Measurements from ENCODE around the gene ADH1C.

ADH1C gene

DNA sequence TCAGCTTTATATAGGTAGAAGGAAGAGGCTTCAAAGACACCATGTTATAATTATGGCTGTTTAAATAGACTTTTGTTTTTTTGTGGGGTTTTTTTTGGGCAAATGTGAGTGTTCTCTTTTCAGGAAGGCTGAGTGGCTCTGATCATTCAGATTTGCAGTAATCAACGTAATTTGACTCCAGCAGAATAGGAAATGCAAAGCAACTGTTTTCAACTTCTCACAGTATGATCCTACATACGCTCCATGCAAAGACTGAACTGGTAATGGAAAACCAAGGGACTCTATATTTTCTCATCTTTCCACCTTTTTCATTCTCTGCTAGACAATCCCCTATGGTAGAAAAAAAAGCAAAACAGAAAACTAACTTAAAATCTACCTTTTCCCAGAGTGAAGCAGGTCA lies 42.2 kb downstream of the ADH1C start:
- no peaks in the 10 kb centered on the region for H3K9me3 Mint-ChIP-seq
- H3K27me3 Mint-ChIP-seq = peaks cover 0 to 7% of the 10 kb centered on the region in 2 donors
- DNase-seq (no peak), ATAC-seq (replicated peaks) (no peak)
- H3K4me3 Mint-ChIP-seq = no peak overlapping the region
- H3K4me1 Mint-ChIP-seq (ENCODE audit: low read depth in 2 of 2) = no peaks in the 10 kb centered on the region
- H3K36me3 Mint-ChIP-seq (ENCODE audit: insufficient read depth) = no peaks in the 10 kb centered on the region
- H3K27ac Mint-ChIP-seq = no peak overlapping the region

DNA sequence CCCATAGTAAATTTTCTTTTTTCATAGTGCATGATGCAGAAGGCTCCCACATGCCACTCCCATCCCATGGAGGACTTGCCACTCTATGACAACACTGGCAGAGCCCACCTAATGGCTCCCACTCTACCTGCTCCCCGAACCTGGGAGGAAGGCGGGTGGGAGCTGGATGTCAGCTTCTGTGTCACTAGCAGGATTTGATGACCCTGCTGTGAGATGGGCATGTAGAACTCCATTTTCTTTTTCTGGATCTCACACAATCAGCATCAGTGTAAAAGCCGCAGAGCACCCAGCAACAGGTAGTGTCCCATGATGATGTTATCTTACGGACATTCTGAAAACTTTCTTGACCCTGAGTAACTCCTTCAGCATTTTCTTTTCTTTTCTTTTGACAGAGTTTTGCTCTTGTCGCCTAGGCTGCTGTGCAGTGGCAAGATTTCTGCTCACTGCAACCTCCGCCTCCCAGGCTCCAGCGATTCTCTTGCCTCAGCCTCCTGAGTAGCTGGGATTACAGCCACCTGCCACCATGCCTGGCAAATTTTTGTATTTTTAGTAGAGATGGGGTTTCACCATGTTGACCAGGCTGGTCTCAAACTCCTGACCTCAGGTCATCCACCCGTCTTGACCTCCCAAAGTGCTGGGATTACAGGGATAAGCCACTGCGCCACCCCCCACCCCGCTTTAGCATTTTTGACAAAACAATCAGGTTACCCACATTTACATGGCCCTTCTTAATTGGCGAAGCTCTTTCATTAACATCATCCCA lies 46.7 kb downstream of the ADH1C start:
- peaks cover 0 to 7% of the 10 kb centered on the region in 2 donors for H3K27me3 Mint-ChIP-seq
- ATAC-seq (replicated peaks) (no peak), DNase-seq (no peak)
- H3K4me1 Mint-ChIP-seq (ENCODE audit: low read depth in 2 of 2) = no peaks in the 10 kb centered on the region
- H3K4me3 Mint-ChIP-seq = no peak overlapping the region
- H3K36me3 Mint-ChIP-seq (ENCODE audit: insufficient read depth) = no peaks in the 10 kb centered on the region
- no peak overlapping the region for H3K27ac Mint-ChIP-seq
- H3K9me3 Mint-ChIP-seq = peaks cover 0 to 3% of the 10 kb centered on the region in 2 donors

DNA sequence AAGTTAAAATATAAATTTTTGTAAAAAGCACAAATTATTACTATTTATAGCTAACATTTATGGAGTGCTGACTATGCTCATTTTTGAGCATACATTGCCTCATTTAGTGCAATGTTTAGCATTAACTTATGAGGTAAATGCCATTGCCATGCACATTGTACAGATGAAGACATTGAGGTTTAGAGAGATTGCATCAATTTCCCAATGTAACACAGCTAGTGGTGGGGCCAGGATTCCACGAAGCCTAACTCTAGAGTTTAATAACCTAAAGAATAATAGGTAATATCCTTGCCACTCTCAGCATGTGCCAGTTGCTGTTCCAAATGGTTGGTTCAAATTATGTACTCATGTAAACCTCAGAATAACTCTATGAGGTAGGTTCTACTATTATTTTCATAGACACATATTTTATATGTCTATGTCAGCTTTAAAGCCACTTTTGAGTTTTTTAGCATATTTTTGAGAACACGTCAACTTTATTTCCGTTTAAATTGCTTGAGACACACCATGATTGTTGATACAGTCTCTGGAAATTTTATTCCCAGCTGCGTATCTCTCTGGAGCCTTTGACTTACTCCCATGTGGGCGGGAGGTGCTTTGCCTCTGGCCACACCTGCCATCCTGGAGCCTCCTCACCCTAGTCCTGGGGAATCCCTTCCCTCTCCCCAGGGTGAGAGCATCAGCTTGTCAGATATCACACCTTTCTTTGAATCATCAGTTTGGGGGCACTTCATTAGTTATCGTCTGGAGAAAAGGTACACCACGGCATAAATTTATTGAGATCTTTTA lies 51.0 kb downstream of the ADH1C start:
- H3K9me3 Mint-ChIP-seq = peaks cover under 1 to 10% of the 10 kb centered on the region in 2 donors
- no peak overlapping the region for H3K27ac Mint-ChIP-seq
- H3K4me1 Mint-ChIP-seq (ENCODE audit: low read depth in 2 of 2) = no peaks in the 10 kb centered on the region
- no peak overlapping the region for H3K4me3 Mint-ChIP-seq
- ATAC-seq (replicated peaks) (no peak), DNase-seq (no peak)
- no peaks in the 10 kb centered on the region for H3K36me3 Mint-ChIP-seq (ENCODE audit: insufficient read depth)
- H3K27me3 Mint-ChIP-seq = no peaks in the 10 kb centered on the region

DNA sequence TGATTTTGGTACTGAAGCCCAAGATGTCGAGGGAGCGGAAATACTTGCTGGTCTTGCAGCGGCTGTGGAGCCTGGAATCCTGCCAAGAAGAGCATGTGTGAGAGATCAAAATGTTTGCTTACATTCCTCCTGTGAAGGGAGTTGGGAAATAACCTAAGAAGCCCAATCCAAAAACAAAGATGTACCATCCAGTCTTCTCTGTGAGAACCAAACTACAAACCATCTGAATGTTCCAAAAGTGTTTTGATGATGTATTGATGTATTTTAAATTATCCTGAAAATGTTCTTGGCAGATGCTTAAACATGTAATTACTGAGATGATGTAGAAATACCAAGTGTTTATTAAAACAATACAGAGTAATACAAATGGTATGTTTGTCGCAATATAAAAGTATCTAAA lies 51.6 kb downstream of the ADH1C start:
- H3K36me3 Mint-ChIP-seq (ENCODE audit: insufficient read depth) = no peaks in the 10 kb centered on the region
- H3K9me3 Mint-ChIP-seq = peaks cover 7 to 12% of the 10 kb centered on the region in 2 donors
- ATAC-seq (replicated peaks) (no peak), DNase-seq (no peak)
- H3K27me3 Mint-ChIP-seq = no peaks in the 10 kb centered on the region
- no peaks in the 10 kb centered on the region for H3K4me1 Mint-ChIP-seq (ENCODE audit: low read depth in 2 of 2)
- no peak overlapping the region for H3K4me3 Mint-ChIP-seq
- no peak overlapping the region for H3K27ac Mint-ChIP-seq

DNA sequence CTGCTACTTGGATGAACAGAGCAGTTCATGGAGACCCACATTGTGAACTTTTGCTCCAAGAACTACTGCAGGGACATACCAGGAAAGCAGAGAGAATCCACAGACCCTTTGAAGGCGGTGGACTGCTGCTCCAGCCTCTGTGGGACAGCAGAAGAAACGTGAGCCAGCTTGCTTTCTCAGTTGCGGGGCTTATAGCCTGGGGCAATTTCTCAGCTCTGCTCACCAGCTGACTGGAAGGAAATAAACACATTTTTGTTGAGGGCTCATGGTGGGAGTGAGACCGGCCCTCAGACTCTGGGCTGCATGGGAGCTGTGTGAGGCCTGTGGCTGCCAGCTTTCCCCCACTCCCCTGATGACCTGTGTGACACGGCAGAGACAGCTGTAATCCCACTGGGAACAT lies 59.2 kb downstream of the ADH1C start:
- Mint-ChIP-seq H3K4me3 (no peak overlapping the region), H3K27ac (no peak overlapping the region), H3K36me3 (ENCODE audit: insufficient read depth) (no peaks in the 10 kb centered on the region), H3K4me1 (ENCODE audit: low read depth in 2 of 2) (no peaks in the 10 kb centered on the region), H3K27me3 (peaks cover 6 to 24% of the 10 kb centered on the region in 2 donors), H3K9me3 (peaks cover 5 to 27% of the 10 kb centered on the region in 2 donors)
- no peak for ATAC-seq (replicated peaks)
- DNase-seq = no peak

DNA sequence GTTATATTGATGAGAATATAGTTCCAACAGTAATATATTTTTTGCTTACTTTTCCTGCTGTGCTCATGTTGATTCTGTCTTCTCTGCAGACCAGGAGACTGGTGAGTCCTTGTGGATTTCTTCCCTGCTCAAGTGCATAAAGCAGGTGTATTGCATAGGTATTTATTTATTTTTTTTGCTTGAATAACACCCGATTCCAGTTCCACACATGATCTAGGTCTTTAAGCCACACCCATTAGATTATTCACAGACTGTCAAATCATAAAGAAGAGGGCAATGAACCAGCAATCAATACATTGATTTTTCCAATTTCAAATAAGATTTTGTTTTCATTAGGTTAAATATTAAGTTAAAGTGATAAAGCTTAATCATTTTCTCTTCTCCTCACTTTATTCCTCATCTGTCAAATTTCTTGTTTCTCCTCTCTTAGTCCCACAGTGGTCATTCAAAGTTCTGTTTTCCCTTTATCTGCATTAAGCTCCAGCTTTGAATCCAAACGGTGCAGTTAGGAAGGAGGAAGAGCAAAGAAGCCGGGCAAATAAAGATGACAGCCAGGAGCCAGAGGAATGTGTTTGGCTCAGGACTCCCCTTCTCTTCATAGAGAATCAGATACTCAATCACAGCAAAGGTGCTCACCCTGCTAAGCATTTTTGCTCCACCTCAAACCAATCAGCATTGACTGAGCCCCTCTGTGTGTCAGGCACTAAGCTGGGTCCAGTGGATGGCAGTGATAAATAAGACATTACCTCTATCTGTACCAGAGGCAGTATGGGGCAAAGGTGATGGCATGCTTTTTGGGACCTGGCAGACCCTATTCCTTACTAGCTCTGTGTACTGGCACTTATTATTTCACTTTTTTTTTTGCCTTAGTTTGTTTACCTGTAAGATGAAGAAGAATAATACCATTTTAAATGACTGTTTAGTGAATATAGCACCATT lies 61.4 kb downstream of the ADH1C start, which contains the start of gene ADH1A:
Gene ADH1A, minus strand, starts transcription at position 138 of the 939 bp plus-strand sequence. Its CDS starts 71 bp downstream, at position 67.
- DNase-seq = no peak
- Mint-ChIP-seq H3K27me3 (peaks cover 6 to 24% of the 10 kb centered on the region in 2 donors), H3K27ac (no peak within 1 kb of the TSS), H3K4me1 (ENCODE audit: low read depth in 2 of 2) (no peaks in the 10 kb centered on the region), H3K36me3 (ENCODE audit: insufficient read depth) (no peaks in the 10 kb centered on the region), H3K4me3 (no peak within 1 kb of the TSS), H3K9me3 (peaks cover 4 to 23% of the 10 kb centered on the region in 2 donors)
- no peak for ATAC-seq (replicated peaks)
